Stomach (tissue), 9 donors: ENCODE data around the gene ALDH16A1. TPM values are rescaled to one million over a fixed set of nuclear protein-coding genes. Genes with fewer than 3 reads are reported as not detected.

Experiments used
- DNase-seq, 2 donors: peaks; one replicate each; pipeline versions ENCODE4 v3.0.0 to v3.0.0-alpha.2; 2013 to 2019
- H3K27ac ChIP-seq, 5 donors: fragments of 200-600 bp in 4 of 5; sonication (generic) in 4 of 5; one replicate each; pipeline ENCODE4 v1.5.1; 2013 to 2019; ENCODE audit warnings: mild to moderate bottlenecking in 1 of 5, moderate library complexity in 1 of 5
- H3K27me3 ChIP-seq, 3 donors: fragments of 200-600 bp; sonication (generic); one replicate each; pipeline ENCODE4 v1.5.1; 2017 to 2019; ENCODE audit warnings: mixed run types in 1 of 3
- H3K36me3 ChIP-seq, 4 donors: fragments of 200-600 bp; sonication (generic); 1 replicate in 3 of 4; 2 replicates in 1 of 4; pipeline ENCODE4 v1.5.1; 2016 to 2019
- H3K4me1 ChIP-seq, 4 donors: fragments of 200-600 bp; sonication (generic); one replicate each; pipeline ENCODE4 v1.5.1; 2016 to 2019
- H3K4me3 ChIP-seq, 4 donors: fragments of 200-600 bp; sonication (generic) in 3 of 4; one replicate each; pipeline ENCODE4 v1.5.1; 2016 to 2019; ENCODE audit warnings: mild to moderate bottlenecking in 1 of 4
- H3K9me3 ChIP-seq, 4 donors: fragments of 200-600 bp; sonication (generic); one replicate each; pipeline ENCODE4 v1.5.1; 2016 to 2019
- CTCF ChIP-seq, 7 experiments: fragments of 450-650 bp in 4 of 7; fragments of 200-600 bp in 3 of 7; sonication (generic) in 3 of 7; IDR thresholded peaks; one replicate each; pipeline ENCODE4 v1.5.1; 2016 to 2019; ENCODE audit warnings: antibody characterized with exemption in 7 of 7, control low read depth in 2 of 7, mild to moderate bottlenecking in 1 of 7
- EP300 ChIP-seq: sonication (generic); formaldehyde crosslinking; IDR thresholded peaks from one replicate; pipeline ENCODE4 v1.6.1; 2017; ENCODE audit warnings: antibody characterized with exemption
- POLR2A ChIP-seq, 4 donors: fragments of 450-650 bp; IDR thresholded peaks; one replicate each; pipeline ENCODE4 v1.6.1; 2016; ENCODE audit warnings: antibody characterized with exemption in 4 of 4, control low read depth in 2 of 4, mild to moderate bottlenecking in 1 of 4, moderate library complexity in 1 of 4
- POLR2AphosphoS5 ChIP-seq, 3 donors: sonication (generic); formaldehyde crosslinking; IDR thresholded peaks; one replicate each; pipeline ENCODE4 v1.6.1; 2016; ENCODE audit warnings: antibody characterized with exemption in 3 of 3
- WGBS, 5 donors: extraction: QIAGEN DNeasy Blood & Tissue Kit in 3 of 5; methylation state at CpG; one replicate each; pipeline versions ENCODE4 v1.1.5 to v1.1.7; 2013 to 2018; 5-methylcytosine and 5-hydroxymethylcytosine counted together
- intact Hi-C: fragments of 100-400 bp; cut with DNase I; formaldehyde crosslinking; loops from one replicate; pipeline ENCODE4 v1.15.1; 2023; ENCODE audit warnings: low total_unique reads
- polyA plus RNA-seq, 3 donors: library from polyadenylated mRNA; stranded (reverse); fragments of 200-250 nt; gene quantifications; one replicate each; pipeline ENCODE4 v1.2.3, GENCODE V29; 2013
- total RNA-seq, 5 donors: library from RNA; depleted of rRNA; stranded (reverse); fragments of >200 nt; gene quantifications; one replicate each; pipeline versions ENCODE4 v1.1.0 to v1.2.3, GENCODE V29; 2014 to 2016
- donor health status: healthy with polysubstance abuse.
- donor health status: Bipolar disorder and iron deficiency.
- donor health status: healthy.

Gene ALDH16A1
- total and polyA plus RNA-seq, 8 donors: 27.9 to 198 (median 42.5) TPM

- peaks cover 4 to 72% (median 9%) of the 10 kb centered on the region in 3 donors for H3K27me3 ChIP-seq
- TF ChIP-seq POLR2A (IDR thresholded peaks at IDR 0.05): no peak
- no peak for TF ChIP-seq POLR2AphosphoS5 (IDR thresholded peaks at IDR 0.05)
- TF ChIP-seq CTCF (IDR thresholded peaks at IDR 0.05): no peak
- TF ChIP-seq EP300: no peak
- peaks cover 0 to 13% (median 0%) of the 10 kb centered on the region in 4 donors for H3K4me1 ChIP-seq
- no peaks in the 10 kb centered on the region for H3K36me3 ChIP-seq
- H3K4me3 ChIP-seq: no peak overlapping the region
- no peak overlapping the region for H3K27ac ChIP-seq
- no peaks in the 10 kb centered on the region for H3K9me3 ChIP-seq
- intact Hi-C loops: no loop called here
- peak in 1 of 2 donors; percentile 89 for DNase-seq
- WGBS, 5 donors: 58 to 65% (median 59%) methylated on average over 7 to 9 of the region's 9 CpGs
These were observed 39.7 kb upstream of the ALDH16A1 start for GRCh38 chr19:49413348-49413747.

GRCh38 chr19:49414256-49414655, 38.8 kb upstream of the ALDH16A1 start:
- TF ChIP-seq POLR2AphosphoS5 (IDR thresholded peaks at IDR 0.05) (no peak), EP300 (no peak), POLR2A (IDR thresholded peaks at IDR 0.05) (no peak), CTCF (IDR thresholded peaks at IDR 0.05) (no peak)
- H3K9me3 ChIP-seq: no peaks in the 10 kb centered on the region
- H3K4me1 ChIP-seq: peaks cover 0 to 8% (median 0%) of the 10 kb centered on the region in 4 donors
- no peak overlapping the region for H3K27ac ChIP-seq
- no peak overlapping the region for H3K4me3 ChIP-seq
- H3K36me3 ChIP-seq: no peaks in the 10 kb centered on the region
- intact Hi-C loops: no loop called here
- no peak for DNase-seq
- H3K27me3 ChIP-seq: peaks cover 4 to 72% (median 18%) of the 10 kb centered on the region in 3 donors
- WGBS, 5 donors: 74 to 85% (median 76%) methylated on average over 3 of the region's 3 CpGs

GRCh38 chr19:49415102-49415809, 37.8 kb upstream of the ALDH16A1 start:
- DNase-seq: no peak
- intact Hi-C loops: no loop called here
- TF ChIP-seq CTCF (IDR thresholded peaks at IDR 0.05) (no peak), POLR2AphosphoS5 (IDR thresholded peaks at IDR 0.05) (no peak), POLR2A (IDR thresholded peaks at IDR 0.05) (no peak), EP300 (no peak)
- Histone ChIP-seq H3K9me3 (no peaks in the 10 kb centered on the region), H3K4me1 (no peaks in the 10 kb centered on the region), H3K27me3 (peaks cover 4 to 76% (median 25%) of the 10 kb centered on the region in 3 donors), H3K27ac (no peak overlapping the region), H3K36me3 (no peaks in the 10 kb centered on the region), H3K4me3 (no peak overlapping the region)
- WGBS, 5 donors: 57 to 73% (median 62%) methylated on average over 10 to 15 of the region's 15 CpGs

- no peak for DNase-seq
- H3K9me3 ChIP-seq: no peaks in the 10 kb centered on the region
- H3K27ac ChIP-seq: no peak overlapping the region
- H3K36me3 ChIP-seq: no peaks in the 10 kb centered on the region
- WGBS, 5 donors: 74 to 91% (median 84%) methylated on average over 2 of the region's 2 CpGs
- TF ChIP-seq EP300: no peak
- no peak for TF ChIP-seq POLR2A (IDR thresholded peaks at IDR 0.05)
- H3K4me1 ChIP-seq: peaks cover 0 to 3% (median 1%) of the 10 kb centered on the region in 4 donors
- H3K4me3 ChIP-seq: no peak overlapping the region
- intact Hi-C loops: no loop called here
- peaks cover 4 to 81% (median 31%) of the 10 kb centered on the region in 3 donors for H3K27me3 ChIP-seq
These were observed 37.2 kb upstream of the ALDH16A1 start for GRCh38 chr19:49415810-49416200.

- Histone ChIP-seq H3K27me3 (peaks cover 5 to 91% (median 44%) of the 10 kb centered on the region in 3 donors), H3K27ac (no peak overlapping the region), H3K4me3 (no peak overlapping the region), H3K36me3 (no peaks in the 10 kb centered on the region), H3K4me1 (peaks cover 7 to 13% (median 9%) of the 10 kb centered on the region in 4 donors), H3K9me3 (no peaks in the 10 kb centered on the region)
- 31 to 51% (median 37%) methylated on average over 6 to 7 of the region's 7 CpGs for WGBS, 5 donors
- intact Hi-C loops: no loop called here
- no peak for DNase-seq
- TF ChIP-seq CTCF (IDR thresholded peaks at IDR 0.05): no peak
- no peak for TF ChIP-seq EP300
- no peak for TF ChIP-seq POLR2AphosphoS5 (IDR thresholded peaks at IDR 0.05)
- no peak for TF ChIP-seq POLR2A (IDR thresholded peaks at IDR 0.05)
These were observed 35.9 kb upstream of the ALDH16A1 start for GRCh38 chr19:49417088-49417487.
